COLO668 (cell line): ENCODE measurements around the gene HOXA1.

ENCODE experiments used
- DNase-seq: peaks from one replicate; lab custom pipeline; 2025; ENCODE audit not compliant: unreplicated experiment; lab: John Stamatoyannopoulos, UW

Gene HOXA1

DNA sequence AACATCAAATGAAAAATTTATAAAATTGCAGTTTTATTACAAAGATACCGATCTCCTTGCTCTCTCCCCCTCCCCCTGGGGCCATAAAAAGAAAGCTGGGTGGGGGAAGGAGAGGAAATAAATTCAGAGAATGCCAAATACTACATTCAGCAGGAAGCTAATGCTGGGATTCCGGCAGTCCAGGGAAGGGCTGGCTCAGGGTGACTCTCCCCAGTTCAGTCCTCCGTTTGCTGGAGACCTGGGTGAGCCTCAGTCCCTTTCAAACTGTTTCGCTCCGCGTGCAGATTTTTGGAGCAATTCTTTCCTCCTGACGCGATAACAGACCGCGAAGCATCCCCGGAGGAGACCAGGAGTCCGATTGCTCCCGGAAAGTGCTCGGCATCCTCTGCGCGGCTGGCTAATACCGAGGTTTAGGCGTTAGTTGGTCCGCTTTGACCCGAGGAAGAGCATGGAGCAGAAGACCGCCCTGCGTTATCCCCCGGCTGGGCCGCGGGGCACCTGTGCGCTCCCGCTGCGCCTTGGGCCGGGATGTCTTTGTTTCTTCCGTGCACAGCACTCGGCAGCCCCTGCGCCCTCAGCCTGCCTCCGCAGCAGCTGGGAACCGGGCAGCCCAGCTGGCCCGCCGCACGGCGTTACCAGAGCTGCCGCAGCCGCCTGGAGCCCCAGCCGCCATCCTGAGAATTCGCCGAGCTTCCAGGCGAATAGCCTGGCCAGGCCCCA is 10.5 kb upstream of the HOXA1 start:
- peak; percentile 57 for DNase-seq

DNA sequence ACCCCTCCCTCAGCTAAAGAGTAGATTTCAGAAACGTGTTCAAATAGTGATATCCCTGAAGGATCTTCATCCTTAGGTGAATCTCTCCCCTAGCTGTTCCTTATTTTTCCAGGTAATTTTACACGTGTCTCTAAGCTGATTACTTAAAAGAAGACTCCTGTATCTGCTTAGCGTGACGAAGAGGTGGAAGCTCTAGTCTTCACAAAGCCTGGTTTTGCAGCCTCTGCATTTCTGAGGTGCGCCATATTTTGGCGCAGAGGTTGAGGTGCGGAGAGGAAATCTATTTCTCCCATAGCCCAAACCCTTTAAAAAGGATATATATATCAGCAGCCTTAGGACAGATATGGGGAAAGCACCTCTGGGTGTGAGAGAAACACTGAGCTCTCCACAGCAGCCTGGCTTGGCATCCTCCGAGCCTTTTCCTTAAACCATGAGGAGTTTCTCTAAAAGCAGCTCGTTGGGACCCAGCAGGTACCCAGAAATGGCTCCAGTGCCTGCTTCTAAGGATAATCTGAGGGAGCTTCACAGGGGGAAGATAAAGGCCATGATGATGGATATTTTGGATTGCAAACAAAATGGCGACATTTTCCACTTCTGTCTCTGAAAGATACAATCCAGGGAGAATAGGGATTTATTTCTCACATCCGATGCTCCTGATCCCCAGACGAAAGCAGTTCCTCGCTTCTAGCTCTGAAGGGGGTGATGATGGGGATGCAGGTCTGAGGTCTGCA is 9.7 kb upstream of the HOXA1 start:
- no peak for DNase-seq

- DNase-seq, result no peak
Measured at GRCh38 chr7:27104341-27105058, 8.7 kb upstream of the HOXA1 start.

GRCh38 chr7:27103489-27104226 is 7.9 kb upstream of the HOXA1 start:
- no peak for DNase-seq

GRCh38 chr7:27102581-27103442 is 7.0 kb upstream of the HOXA1 start, which contains the start of gene HOXA2:
HOXA2 (minus strand) TSS chr7:27102683; CDS start chr7:27102500, 183 bp downstream.
- DNase-seq, result no peak

DNA sequence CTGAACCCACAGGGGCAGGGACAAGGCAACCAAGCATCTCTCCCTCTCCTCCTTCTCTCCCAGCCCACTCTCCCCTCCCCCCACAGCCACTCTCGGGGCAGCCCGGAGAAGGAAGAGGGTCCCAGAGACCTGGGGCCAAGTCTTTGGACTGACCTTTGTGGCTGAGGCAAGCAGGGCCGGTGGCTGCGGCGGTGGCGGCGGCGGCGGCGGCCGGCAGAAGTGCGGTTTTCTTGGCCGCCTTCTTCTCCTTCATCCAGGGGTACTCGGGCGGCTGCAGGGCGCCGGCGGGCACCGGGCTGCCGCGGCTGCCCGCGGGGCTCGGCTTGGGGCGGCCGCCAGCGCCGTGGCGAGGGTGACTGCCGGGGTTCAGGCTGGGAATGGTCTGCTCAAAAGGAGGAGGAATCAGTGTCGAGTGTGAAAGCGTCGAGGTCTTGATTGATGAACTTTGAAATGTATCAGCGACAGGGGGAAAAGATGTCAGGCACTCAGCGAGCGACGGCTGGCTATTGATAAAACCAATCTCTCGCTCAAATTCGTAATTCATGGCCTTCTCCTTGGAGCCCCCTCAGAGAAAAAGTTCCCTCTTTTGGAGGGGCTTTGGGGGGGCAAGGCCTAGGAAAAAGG is 6.3 kb upstream of the HOXA1 start:
- DNase-seq, result no peak

GRCh38 chr7:27101171-27101956 is 5.6 kb upstream of the HOXA1 start:
- no peak for DNase-seq

DNA sequence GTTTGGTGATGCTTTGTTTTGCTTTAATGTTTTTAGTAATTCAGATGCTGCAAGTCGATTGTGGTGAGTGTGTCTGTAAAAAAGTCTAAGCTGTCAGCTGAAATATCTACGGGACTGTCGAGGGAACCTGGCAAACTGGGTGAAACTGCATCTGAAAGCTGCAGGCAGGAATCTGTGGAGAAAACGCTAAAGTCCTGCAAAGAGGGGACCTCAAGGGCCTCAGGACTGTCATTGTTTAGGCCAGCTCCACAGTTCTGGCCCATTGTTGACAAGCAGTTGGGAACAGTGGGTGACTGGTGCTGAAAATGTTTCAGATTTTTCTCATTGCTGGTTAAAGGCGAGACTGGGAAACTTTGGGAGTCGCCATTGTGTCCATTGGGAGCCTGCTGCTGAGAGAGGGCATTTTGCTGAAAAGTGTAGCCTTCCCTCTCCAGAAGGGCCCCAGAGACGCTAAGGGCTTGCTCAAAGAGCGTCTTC is 4.9 kb upstream of the HOXA1 start:
- no peak for DNase-seq

DNA sequence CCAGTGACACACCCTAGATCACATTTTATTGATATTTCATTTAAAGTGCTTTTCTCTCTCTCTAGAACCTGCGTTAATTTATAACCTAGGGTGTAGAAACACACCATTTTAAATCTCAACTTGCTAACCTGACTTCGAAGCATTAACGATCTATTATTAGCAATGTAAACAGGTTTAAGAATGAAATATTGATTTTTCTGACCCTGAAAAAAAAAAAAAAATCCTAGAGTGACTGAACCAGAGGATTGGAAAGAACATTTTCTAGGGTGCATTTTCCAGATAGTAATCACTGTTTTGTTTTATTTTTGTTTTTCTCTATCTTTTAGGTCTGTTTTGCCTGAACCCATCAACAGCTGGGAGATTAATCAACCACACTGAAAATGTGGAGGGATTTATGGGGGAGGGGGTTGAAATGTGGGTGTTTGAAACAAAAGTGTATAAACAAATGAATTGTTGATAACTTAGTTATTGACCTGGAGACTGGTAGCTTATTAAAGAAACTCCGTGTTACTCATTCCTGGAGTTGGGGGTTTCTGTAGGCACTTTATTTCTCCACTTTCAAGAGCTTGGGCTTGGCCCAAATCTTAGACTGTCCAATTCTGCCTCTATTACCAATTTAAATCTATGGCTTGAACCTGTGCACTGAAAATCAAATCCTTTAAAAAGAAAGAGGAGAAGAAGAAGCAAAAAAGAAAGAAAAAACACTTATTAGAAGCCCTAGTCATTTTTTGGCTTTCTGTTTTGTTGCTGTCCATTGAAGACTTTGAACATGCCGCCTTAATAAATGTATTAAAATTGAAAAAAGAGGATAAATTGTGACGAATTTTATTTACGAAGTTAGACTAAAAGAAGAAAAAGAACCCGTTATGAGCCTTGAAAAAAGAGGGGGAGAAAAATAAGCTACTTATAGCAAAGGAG is 3.9 kb upstream of the HOXA1 start:
- no peak for DNase-seq

DNA sequence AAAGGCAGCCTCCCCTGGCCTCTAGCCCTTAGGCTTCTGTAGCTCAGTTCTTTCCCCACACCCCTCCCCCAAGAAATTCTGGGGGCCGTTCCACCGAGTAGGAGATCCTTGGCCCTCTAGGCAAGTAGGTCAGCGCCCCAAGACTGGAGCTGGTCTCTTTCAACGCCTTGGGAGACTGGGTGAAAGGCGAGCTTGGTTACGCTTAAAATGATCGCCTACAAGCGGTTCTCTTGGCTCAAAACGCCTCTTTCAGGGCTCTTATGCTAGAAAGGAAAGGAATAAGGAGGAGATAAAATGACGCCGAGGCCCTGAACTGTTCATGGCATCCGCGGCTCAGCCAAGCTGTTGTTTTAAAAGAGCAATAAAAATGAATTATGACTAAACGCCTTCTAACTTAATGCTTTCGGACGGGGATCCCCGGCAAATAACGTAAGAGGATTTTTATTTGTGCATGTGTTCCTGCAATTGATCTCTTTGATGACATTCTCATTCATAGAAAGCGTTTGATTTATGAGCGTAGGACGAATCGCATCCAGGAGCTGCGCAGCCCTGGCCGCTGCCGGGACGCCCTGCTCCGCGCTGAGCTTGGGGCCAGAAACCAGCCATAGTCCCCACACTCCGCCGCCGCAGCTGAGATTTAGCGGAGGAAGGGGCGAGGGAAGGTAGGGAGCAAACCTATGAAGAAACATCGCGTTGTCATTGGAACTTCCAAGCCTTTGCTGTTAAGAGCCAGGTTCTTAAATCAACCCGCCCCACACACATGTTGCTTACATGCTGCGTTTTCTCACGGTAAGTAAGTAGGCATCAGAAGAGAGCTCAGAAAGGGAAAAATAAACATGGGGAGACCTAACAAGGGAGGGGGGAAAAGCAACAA is 3.0 kb upstream of the HOXA1 start:
- DNase-seq, result peak; percentile 75

DNA sequence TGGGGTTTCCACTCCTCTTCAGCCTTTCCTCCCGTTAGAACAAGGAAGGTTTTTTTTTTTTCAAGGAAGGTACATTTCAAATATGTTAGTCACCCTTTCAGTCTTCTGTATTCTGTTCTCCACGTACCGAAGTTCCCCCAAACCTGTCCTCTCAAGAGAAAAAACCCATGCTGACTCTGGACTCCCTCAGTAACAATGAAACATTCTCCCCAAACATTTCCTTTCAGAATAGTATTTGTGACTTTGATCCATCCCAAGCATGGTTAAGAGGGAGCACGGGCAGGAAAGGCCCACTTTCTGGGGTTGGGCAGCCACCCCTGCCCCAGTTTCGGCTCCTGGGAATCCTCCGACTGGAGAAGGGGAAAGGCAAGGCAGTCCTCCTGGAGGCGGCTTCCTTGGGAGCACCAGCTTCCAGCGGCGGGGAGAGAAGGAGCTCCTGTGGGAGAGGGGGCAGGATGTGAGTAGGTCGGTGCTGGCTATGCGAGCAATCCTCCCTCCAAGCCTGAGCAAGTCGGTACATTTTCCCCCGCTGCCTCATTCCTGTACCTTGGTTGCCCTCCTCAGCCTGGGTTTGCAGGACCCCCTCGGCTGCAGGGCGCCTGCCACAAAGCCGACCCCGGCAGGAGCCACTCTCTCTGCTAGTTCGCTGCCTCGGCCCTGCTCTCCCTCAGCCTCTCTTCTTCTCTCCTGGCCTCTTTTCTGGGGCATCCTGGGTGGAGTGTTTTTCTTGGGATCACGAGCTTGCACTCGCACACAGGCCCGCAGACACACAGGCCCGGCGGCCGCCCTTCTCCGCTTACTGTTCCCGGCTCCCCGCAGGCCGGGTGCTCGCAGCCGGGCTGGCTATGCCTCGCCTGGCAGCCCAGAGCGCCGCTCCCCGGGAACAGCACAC is 2.1 kb upstream of the HOXA1 start:
- peak; percentile 89 for DNase-seq

- peak; percentile 73 for DNase-seq
Measured at GRCh38 chr7:27096768-27097514, 1.1 kb upstream of the HOXA1 start.

DNA sequence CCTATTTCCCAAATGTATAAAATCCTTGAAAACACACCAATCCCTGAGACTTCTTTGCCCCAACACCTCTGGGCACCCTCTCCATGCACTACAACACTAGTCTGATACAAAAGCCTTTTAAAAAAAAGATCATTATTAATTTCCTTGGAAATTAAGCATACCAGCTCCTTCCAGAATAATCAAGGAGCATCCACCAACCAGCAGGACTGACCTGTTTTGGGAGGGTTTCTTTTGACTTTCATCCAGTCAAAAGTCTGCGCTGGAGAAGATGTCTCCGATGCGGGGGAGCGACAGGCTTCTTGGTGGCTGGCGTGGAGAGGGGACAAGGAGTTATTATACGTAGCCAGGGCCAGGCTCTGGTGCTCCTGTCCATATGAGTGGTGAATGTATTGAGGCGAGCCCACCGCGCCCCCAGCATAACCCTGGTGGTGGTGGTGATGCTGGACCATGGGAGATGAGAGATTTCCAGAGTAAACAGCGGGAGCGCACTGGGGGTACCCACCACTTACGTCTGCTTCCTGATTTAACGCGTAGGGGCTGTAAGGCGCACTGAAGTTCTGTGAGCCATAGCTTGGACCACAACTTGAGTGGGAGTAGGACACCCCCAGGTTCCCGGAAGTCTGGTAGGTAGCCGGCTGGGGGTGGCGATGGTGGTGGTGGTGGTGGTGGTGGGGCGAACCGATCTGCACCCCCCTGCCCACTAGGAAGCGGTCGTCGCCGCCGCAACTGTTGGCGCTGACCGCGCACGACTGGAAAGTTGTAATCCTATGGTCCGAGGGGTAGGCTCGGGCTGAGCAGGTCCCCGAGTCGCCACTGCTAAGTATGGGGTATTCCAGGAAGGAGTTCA is 527 bp downstream of the HOXA1 start:
- no peak for DNase-seq
